Measurements from ENCODE around the gene PSEN1.
"Not testable (repeated sequence)": the region's sequence is repeated elsewhere in the genome, so short reads cannot be mapped to it uniquely, and the experiment has no call there.

PSEN1 gene

DNA sequence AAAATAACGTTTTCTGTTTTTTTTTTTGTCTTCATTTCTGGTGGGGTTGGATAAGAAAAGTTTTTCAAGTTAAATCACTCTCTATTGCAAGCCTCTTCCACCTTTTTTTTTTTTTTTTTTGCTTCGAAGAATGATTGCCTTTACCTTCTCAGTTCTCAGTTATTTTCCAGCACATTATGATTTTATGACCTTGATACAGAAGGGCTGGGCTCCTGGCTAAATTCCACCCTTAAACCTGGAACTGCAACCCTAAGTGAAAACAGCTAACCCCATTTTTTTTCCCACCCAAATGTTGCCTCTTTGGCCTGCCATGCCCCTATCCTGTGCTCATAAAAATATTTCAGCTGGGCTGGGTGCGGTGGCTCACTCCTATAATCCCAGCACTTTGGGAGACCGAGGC lies 31.4 kb downstream of the PSEN1 start:
- DNase-seq: no peak

DNA sequence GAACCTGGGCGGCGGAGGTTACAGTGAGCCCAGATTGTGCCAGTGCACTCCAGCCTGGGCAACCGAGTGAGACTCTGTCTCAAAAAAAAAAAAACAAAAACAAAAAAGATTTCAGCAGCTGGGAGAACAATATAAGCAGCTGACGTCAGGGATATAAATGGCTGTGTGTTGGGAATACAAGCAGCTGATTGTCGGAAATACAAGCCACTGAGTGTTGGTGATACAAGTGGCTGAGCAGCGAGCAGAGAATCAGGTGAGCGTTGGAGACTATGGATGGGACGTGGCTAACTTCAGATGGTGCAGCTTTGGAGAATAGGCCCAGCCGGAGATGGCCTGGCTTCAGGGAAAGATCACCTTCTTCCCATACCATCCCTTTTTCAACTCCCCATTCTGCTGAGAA lies 32.0 kb downstream of the PSEN1 start:
- no peak for DNase-seq

GRCh38 chr14:73168691-73169090 lies 32.4 kb downstream of the PSEN1 start:
- DNase-seq: no peak

DNA sequence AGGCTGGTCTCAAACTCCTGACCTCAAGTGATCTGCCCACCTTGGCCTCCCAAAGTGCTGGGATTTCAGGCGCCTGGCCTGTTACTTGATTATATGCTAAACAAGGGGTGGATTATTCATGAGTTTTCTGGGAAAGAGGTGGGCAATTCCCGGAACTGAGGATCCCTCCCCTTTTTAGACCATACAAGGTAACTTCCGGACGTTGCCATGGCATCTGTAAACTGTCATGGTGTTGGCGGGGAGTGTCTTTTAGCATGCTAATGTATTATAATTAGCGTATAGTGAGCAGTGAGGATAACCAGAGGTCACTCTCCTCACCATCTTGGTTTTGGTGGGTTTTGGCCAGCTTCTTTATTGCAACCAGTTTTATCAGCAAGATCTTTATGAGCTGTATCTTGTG lies 33.5 kb downstream of the PSEN1 start:
- not testable (repeated sequence) for DNase-seq

- no peak for DNase-seq
Measured at GRCh38 chr14:73170686-73171085, 34.4 kb downstream of the PSEN1 start.

GRCh38 chr14:73172500-73172899 lies 36.2 kb downstream of the PSEN1 start:
- DNase-seq: no peak

GRCh38 chr14:73173092-73173735 lies 36.9 kb downstream of the PSEN1 start:
- no peak for DNase-seq

- DNase-seq: no peak
Measured at GRCh38 chr14:73176685-73177084, 40.4 kb downstream of the PSEN1 start.

DNA sequence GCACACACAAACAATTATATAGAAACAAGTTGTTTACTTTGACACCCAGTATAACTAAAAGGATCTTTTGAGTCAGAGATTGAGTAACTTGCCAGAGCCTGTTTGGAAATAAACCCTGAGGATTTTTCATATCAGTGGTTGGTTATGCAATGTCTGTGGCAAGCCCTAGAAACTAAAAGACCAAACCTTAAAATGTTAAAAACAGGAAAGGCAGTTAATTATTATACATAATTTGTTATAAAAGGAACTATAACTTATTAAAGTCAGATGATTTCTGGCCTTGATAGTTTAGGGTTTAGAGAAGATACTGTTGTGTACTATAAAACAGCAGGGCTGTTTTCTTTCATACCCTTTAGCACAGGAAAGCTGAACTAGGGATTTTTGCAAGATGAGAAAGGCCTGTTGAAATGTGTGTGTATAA lies 44.1 kb downstream of the PSEN1 start:
- no peak for DNase-seq

- DNase-seq: not testable (repeated sequence)
Measured at GRCh38 chr14:73180969-73181368, 44.7 kb downstream of the PSEN1 start.

DNA sequence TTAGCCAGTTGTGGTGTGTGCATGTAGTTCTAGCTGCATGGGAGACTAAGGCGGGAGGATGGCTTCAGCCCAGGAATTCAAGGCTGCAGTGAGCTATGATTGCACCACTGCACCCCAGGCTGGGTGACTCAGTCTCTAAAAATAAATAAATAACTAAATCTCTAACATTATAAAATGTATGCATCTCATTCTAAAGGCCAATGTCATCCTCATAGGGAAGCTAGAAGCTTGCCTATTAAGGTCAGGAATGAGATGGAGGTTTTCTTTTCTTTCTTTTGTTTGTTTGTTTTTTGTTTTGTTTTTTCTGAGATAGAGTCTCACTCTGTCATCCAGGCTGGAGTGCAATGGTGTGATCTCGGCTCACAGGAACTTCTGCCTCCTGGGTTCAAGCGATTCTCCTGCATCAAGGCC lies 52.2 kb downstream of the PSEN1 start:
- no peak for DNase-seq

DNA sequence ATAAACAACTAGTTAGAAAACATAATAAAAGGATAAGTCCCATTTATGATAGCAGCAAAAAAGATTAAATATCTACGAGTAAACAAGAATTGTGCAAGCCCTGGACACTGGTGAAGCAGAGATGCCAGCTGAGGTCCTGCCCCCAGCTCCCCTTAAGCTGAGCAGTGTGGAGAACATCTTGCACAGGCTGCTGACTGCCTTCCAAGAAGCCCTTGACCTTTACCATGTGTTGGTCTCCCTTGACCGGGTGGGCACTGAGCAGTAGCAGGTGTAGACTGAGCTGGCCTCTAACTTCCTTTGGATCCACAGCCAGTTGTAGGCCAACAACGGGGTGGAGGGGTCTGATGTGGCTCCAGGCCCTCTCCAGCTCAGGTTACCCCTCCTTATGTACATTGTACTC lies 53.3 kb downstream of the PSEN1 start:
- no peak for DNase-seq

DNA sequence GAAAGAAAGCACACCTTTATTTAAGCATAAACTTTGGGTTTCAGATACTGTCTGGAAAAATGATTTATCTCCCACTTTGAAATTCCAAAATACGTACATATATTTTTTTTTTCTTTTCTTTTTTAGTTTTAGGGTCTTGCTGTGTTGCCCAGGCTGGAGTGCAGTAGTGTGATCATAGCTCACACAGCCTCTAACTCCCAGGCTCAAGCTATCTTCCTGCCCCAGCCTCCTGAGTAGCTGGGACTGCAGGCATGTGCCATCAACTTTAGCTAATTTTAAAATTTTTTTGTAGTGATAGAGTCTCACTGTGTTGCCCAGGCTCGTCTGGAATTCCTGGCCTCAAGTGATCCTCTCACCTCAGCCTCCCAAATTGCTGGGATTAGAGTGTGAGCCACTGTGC lies 55.1 kb downstream of the PSEN1 start:
- no peak for DNase-seq

DNA sequence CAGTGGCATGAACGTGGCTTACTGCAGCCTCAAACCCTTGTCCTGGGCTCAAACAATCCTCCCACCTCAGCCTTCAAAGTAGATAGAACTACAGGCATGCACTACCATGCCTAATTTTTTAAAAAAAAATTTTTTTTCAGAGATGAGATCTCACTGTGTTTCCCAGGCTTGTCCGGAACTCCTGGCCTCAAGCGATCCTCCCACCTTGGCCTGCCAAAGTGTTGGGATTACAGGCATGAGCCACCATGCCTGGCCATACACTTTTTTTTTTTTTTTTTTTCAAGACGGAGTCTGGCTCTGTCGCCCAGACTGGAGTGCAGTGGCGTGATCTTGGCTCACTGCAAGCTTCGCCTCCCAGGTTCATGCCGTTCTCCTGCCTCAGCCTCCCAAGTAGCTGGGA lies 58.0 kb downstream of the PSEN1 start:
- DNase-seq: not testable (repeated sequence)

DNA sequence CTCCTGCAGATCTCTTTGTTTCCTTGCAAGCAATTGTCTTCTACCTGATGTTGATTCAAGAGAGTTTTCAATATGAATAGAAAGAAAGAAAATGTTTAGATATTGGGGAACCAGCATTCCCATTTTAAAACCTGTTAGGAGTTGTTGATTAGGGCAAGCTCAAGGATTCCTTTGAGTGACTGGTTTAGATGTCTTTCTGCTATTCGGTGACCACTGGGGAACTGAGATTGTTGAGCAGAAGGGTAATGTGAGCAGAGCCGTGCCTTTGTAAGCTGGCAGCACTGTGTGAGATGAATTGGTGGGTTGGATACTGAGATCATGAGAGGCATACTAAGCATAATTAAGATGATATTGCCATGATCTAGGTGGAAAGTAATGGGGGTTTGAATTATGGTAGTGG lies 61.9 kb downstream of the PSEN1 start:
- DNase-seq: no peak

GRCh38 chr14:73203527-73203926 lies 67.2 kb downstream of the PSEN1 start:
- DNase-seq: no peak

- DNase-seq: no peak
Measured at GRCh38 chr14:73207615-73208014, 71.3 kb downstream of the PSEN1 start.

DNA sequence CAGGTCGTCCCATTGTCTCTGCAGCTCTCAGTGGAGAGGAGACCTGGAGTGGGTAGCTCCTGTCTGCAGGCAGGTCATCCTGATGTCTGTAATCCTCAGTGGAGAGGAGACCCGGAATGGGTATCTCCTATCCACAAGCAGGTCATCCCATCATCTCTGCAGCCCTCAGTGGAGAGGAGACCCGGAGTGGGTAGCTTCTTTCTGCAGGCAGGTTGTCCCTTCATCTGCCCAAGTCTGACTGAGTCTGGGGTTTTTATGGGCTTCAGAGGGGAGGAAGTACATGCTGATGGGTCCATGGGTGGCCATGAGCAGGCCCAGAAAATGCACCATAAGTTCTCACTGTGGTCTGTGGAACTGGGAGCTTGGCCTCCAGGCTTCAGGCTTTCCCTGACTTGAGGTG lies 72.1 kb downstream of the PSEN1 start:
- no peak for DNase-seq

DNA sequence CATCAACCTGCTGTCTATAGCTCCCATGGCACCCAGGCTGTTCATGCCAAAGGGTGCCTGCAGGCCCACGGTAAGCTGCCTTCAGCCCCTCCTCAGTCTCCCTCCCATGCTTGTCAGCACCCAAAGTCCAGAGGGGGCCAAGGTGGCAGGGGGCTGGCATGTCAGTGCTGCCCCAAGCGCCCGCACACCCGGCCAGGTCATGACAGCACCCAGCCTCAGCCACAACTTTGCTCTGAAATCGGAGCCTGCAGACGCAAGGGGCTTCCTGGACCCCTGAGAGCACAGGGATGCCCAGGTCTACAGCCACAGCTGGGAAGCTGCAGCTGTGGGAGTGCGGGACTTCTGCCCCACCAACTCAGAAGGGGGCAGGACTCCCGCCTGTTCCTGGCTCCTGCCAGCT lies 72.5 kb downstream of the PSEN1 start:
- DNase-seq: no peak

DNA sequence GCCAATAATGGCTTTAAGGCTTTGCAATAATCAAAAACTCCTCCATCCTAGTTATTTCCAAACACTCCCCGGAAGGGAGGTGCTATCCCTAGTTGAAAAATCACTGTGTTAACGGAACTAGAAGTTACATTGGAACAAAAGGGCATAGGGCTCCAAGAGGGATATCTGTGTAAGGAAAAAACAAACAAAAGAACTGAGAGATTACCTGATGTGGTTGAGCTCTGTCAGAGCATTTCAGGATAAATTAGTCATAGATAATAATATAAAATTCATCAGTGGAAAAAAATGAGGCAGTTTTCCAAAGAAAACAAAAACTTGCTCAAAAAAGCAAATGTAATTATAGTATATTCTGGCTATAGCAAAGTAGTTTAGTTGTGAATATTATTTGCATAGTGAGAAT lies 73.6 kb downstream of the PSEN1 start:
- no peak for DNase-seq

- no peak for DNase-seq
Measured at GRCh38 chr14:73211251-73212040, 75.1 kb downstream of the PSEN1 start.

- DNase-seq: no peak
Measured at GRCh38 chr14:73216030-73216429, 79.7 kb downstream of the PSEN1 start.

DNA sequence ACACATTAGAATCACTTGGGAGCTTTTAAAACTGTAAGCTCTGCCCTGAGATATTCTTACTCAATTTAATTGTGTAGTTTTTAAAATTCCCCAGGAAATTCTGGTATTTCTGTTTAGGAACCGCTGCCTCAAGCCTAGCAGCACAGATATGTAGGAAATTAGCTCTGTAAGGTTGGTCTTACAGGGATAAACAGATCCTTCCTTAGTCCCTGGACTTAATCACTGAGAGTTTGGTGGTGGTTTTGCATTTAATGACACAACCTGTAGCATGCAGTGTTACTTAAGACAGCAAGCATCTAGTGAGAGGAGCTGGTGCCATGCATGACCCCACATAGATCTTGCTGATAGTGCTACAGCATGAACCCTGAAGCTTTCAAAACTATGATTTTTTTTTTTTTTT lies 81.1 kb downstream of the PSEN1 start:
- DNase-seq: no peak

DNA sequence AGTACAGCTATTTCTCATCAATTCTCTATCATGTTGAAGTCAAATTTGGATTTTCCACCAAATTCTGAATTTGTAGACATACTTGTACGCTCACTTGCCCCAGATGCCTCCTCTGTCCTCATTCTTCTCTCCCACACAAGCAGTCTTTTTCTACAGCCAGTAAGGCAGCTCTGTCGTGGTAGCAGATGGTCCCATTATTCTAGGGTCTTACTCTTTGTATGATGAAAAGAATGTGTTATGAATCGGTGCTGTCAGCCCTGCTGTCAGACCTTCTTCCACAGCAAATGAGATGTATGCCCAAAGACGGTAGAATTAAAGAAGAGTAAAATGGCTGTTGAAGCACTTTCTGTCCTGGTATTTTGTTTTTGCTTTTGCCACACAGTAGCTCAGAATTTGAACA lies 83.8 kb downstream of the PSEN1 start:
- no peak for DNase-seq

DNA sequence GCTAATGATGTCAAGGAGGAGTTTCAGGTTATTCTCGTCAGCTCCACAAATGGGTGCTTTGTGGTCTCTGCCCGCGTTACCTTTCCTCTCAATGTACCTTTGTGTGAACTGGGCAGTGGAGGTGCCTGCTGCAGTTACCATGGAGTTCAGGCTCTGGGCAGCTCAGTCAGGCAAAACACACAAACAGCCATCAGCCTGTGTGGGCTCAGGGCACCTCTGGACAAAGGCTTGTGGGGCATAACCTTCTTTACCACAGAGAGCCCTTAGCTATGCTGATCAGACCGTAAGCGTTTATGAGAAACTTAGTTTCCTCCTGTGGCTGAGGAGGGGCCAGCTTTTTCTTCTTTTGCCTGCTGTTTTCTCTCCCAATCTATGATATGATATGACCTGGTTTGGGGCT lies 84.3 kb downstream of the PSEN1 start:
- no peak for DNase-seq

All from activated T-cell treated with anti-CD3 and anti-CD28 coated beads, Interleukin-2, amount 50 U/mL, for 1 hour (primary cell).